ENCODE measurements around the gene KMT2A. TPM values are rescaled to one million over a fixed set of nuclear protein-coding genes. Genes with fewer than 3 reads are reported as not detected.

KMT2A gene
- total RNA-seq, 2 experiments from 2014 or later = 135 to 140 TPM

DNA sequence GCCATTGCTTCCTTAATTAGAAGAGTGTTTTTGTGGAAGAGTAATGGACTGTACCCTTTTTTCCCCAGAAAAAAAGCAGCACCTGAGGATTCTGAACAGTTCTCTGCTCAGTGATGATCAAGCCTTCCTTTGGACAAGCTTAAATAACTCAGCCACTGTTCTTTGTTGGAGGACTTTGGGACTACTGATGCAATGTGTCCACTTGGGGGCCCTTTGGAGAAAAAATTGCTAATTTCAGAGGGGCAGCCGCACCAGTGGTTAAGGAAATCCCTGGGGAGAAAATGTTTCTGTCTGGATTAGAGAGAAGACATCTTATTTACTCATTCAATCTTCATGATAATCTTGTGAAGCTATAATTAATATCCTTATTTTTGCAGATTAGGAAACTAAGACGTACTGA, 5.3 kb upstream of the KMT2A start:
- H3K4me1 Mint-ChIP-seq (ENCODE audit: low read depth) = peaks cover 19% of the 10 kb centered on the region

DNA sequence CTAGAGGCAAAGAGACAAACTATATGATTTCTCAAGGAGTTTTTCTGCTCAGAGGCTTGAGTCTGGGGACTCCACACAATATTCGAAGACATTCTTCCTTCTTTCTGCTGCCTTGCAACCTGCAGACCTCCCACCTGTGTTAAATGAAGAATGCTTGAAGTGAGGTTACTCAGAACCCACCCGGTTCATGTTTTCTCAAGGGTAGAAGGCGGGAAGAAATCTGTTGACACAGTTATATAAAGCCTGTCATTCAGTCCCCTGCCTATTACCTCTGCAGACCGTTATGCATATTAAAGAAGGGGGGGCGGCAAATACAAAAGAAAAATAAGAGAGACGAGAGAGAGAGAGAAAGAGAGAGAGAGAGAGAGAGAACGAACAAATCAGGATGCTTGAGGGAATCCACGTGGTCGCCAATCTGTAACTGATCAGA, 2.2 kb upstream of the KMT2A start:
- Mint-ChIP-seq H3K4me1 (ENCODE audit: low read depth) (peaks cover 31% of the 10 kb centered on the region), H3K27me3 (no peaks in the 10 kb centered on the region), H3K4me3 (peak overlapping the region; percentile 99), H3K9me3 (no peaks in the 10 kb centered on the region), H3K36me3 (ENCODE audit: low read depth) (peaks cover 36% of the 10 kb centered on the region), H3K27ac (peak overlapping the region; percentile 98)
- ChIA-PET CTCF (interaction anchor here (0.7 to 1.6 kb wide), 6 partner anchors 12 to 56 kb away, joined by 3 to 7 read pairs (median 4); no protein-coding TSS in a partner anchor), POLR2A (interaction anchor here (1.4 to 3.1 kb wide), 2 partner anchors 18 to 35 kb away, joined by 6 to 75 read pairs; no protein-coding TSS in a partner anchor)
- intact Hi-C loops (cut with DNase I, micrococcal nuclease) = no loop called here
- DNase-seq (peak in 4 of 14 experiments; percentile 33 to 83 (median 70)), ATAC-seq (ENCODE audit: poor library complexity) (no peak)
- TF ChIP-seq, protein P1, sequence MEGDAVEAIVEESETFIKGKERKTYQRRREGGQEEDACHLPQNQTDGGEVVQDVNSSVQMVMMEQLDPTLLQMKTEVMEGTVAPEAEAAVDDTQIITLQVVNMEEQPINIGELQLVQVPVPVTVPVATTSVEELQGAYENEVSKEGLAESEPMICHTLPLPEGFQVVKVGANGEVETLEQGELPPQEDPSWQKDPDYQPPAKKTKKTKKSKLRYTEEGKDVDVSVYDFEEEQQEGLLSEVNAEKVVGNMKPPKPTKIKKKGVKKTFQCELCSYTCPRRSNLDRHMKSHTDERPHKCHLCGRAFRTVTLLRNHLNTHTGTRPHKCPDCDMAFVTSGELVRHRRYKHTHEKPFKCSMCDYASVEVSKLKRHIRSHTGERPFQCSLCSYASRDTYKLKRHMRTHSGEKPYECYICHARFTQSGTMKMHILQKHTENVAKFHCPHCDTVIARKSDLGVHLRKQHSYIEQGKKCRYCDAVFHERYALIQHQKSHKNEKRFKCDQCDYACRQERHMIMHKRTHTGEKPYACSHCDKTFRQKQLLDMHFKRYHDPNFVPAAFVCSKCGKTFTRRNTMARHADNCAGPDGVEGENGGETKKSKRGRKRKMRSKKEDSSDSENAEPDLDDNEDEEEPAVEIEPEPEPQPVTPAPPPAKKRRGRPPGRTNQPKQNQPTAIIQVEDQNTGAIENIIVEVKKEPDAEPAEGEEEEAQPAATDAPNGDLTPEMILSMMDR (IDR thresholded peaks at IDR 0.05) = no peak
- peaks cover 21% of the 10 kb centered on the region for H3K4me1 ChIP-seq (ENCODE audit: insufficient read depth, low read length)
- H3K27me3 ChIP-seq (ENCODE audit: control insufficient read depth in 1 of 2, insufficient read depth in 2 of 2, low read length in 2 of 2) = no peaks in the 10 kb centered on the region
- no peak overlapping the region for H3K27ac ChIP-seq (ENCODE audit: low read depth in 1 of 2, low read length in 2 of 2)
- no peaks in the 10 kb centered on the region for H3K9me3 ChIP-seq (ENCODE audit: control insufficient read depth in 1 of 2, insufficient read depth in 1 of 2, low read length in 2 of 2)
- no peaks in the 10 kb centered on the region for H3K36me3 ChIP-seq (ENCODE audit: insufficient read depth, low read length)
- H3K4me3 ChIP-seq (ENCODE audit: low read length) = peak overlapping the region; percentile 94

More for the DNA sequence above, 5.3 kb upstream of the KMT2A start:
- POLR2A ChIA-PET = no interaction called here
- no peak for DNase-seq
- Mint-ChIP-seq H3K9me3 (no peaks in the 10 kb centered on the region), H3K4me3 (no peak overlapping the region), H3K27me3 (no peaks in the 10 kb centered on the region), H3K36me3 (ENCODE audit: low read depth) (peaks cover 14% of the 10 kb centered on the region), H3K27ac (no peak overlapping the region)
- Histone ChIP-seq H3K36me3 (ENCODE audit: insufficient read depth, low read length) (no peaks in the 10 kb centered on the region), H3K27me3 (ENCODE audit: control insufficient read depth in 1 of 2, insufficient read depth in 2 of 2, low read length in 2 of 2) (no peaks in the 10 kb centered on the region), H3K27ac (ENCODE audit: low read depth in 1 of 2, low read length in 2 of 2) (no peak overlapping the region), H3K4me1 (ENCODE audit: insufficient read depth, low read length) (peaks cover 17% of the 10 kb centered on the region), H3K4me3 (ENCODE audit: low read length) (no peak overlapping the region), H3K9me3 (ENCODE audit: control insufficient read depth in 1 of 2, insufficient read depth in 1 of 2, low read length in 2 of 2) (no peaks in the 10 kb centered on the region)
- TF ChIP-seq, protein P1 (IDR thresholded peaks at IDR 0.05) = no peak
- intact Hi-C loops (cut with DNase I, micrococcal nuclease) = no loop called here
- CTCF ChIA-PET = interaction anchor here (1.7 kb wide), 1 partner anchor 57 kb away, joined by 7 read pairs; no protein-coding TSS in a partner anchor
- ATAC-seq (ENCODE audit: poor library complexity) = no peak

DNA sequence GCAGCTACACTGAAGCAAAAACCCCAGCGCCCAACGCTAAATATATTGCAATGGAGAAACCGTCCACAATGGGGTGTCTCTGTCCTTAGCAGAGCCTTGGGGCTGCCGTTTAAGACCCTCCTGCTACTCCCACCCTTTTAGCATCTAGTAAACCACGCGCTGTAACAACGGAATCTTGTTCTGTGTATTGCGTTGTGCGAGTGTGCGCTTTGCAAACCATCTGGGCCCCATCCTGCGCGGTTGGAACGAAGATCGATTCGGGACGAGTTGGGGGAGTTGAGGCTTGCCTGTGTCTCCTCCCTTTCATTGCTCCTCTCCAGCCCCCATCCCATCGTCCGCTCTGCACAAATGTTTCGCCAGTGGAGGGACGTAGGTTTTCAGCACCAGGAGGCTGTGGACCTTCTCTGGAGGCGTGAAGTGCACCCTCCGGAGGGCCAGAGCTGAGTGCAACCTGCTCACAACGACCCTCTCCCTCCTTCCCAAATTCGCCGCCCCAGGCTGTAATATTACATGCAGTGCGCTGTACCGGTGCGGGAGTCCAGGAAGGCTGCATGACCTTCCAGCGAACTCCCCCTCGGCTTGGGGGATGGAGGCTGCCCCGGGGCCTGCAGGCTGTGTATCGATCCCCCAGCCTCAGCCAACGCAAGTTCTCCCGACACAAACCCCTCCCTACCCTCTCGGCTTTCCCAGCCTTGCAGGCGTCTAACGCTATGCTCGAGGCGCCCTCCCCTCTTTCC, 1.6 kb upstream of the KMT2A start:
- peaks cover 21% of the 10 kb centered on the region for H3K4me1 ChIP-seq (ENCODE audit: insufficient read depth, low read length)
- H3K4me3 ChIP-seq (ENCODE audit: low read length) = peak overlapping the region; percentile 94
- DNase-seq = peak; percentile 5 to 59 (median 32)
- Mint-ChIP-seq H3K4me1 (ENCODE audit: low read depth) (peaks cover 37% of the 10 kb centered on the region), H3K9me3 (no peaks in the 10 kb centered on the region), H3K27me3 (no peaks in the 10 kb centered on the region), H3K36me3 (ENCODE audit: low read depth) (peaks cover 39% of the 10 kb centered on the region), H3K4me3 (peak overlapping the region; percentile 99), H3K27ac (peak overlapping the region; percentile 98)
- H3K27me3 ChIP-seq (ENCODE audit: control insufficient read depth in 1 of 2, insufficient read depth in 2 of 2, low read length in 2 of 2) = no peaks in the 10 kb centered on the region
- no peak for ATAC-seq (ENCODE audit: poor library complexity)
- POLR2A ChIA-PET = interaction anchor here (0.8 to 3.1 kb wide), 20 partner anchors 9 to 491 kb away, joined by 3 to 75 read pairs (median 8); partner anchors contain the start of genes ARCN1, ATP5MG, BCL9L and CD3D
- CTCF ChIA-PET = interaction anchor here (0.7 to 1.6 kb wide), 8 partner anchors 11 to 95 kb away, joined by 3 to 7 read pairs (median 4); no protein-coding TSS in a partner anchor
- TF ChIP-seq, protein P1 (IDR thresholded peaks at IDR 0.05) = no peak
- H3K36me3 ChIP-seq (ENCODE audit: insufficient read depth, low read length) = no peaks in the 10 kb centered on the region
- H3K27ac ChIP-seq (ENCODE audit: low read depth in 1 of 2, low read length in 2 of 2) = peak overlapping the region in 1 of 2 donors; percentile 98
- intact Hi-C loops (cut with DNase I, micrococcal nuclease) = loop anchor here in 1 of 2 experiments (5.0 kb wide), 1 partner anchor 127 kb away; no protein-coding TSS in a partner anchor
- no peaks in the 10 kb centered on the region for H3K9me3 ChIP-seq (ENCODE audit: control insufficient read depth in 1 of 2, insufficient read depth in 1 of 2, low read length in 2 of 2)

Data from CD4-positive, alpha-beta T cell (primary cell).